Kidney (tissue), 14 donors: ENCODE measurements around the gene BCKDHB. TPM values are rescaled to one million over a fixed set of nuclear protein-coding genes. Genes with fewer than 3 reads are reported as not detected.

ENCODE experiments used
- DNase-seq, 5 donors: peaks; one replicate each; pipeline ENCODE4 v3.0.0-alpha.2; 2013 to 2020
- FAIRE-seq: peaks from 2 replicates; lab custom pipeline; 2012; peaks lifted over from hg19 to GRCh38; lab: Jason Lieb, UNC
- H3K27ac ChIP-seq, 2 donors: one replicate each; pipeline ENCODE4 v1.7.0; 2013; ENCODE audit warnings: low read depth in 2 of 2, low read length in 2 of 2, inconsistent platforms in 1 of 2
- H3K27me3 ChIP-seq: one replicate; pipeline ENCODE4 v1.7.1; 2013; ENCODE audit warnings: low read length, inconsistent platforms; ENCODE audit not compliant: control insufficient read depth, insufficient read depth
- H3K36me3 ChIP-seq, 3 donors: one replicate each; pipeline versions ENCODE4 v1.7.0 to v1.7.1; 2013; ENCODE audit warnings: low read length in 3 of 3, control low read depth in 1 of 3, inconsistent platforms in 1 of 3; ENCODE audit not compliant: insufficient read depth in 3 of 3, control insufficient read depth in 2 of 3
- H3K4me1 ChIP-seq, 3 donors: one replicate each; pipeline versions ENCODE4 v1.7.0 to v1.7.1; 2013; ENCODE audit warnings: low read length in 3 of 3, inconsistent platforms in 1 of 3, low read depth in 1 of 3; ENCODE audit not compliant: control insufficient read depth in 2 of 3, insufficient read depth in 2 of 3
- H3K4me3 ChIP-seq, 3 donors: one replicate each; pipeline versions ENCODE4 v1.7.0 to v1.8.1; 2013; ENCODE audit warnings: low read length in 3 of 3, control low read depth in 1 of 3, inconsistent platforms in 1 of 3
- H3K9ac ChIP-seq, 3 donors: one replicate each; pipeline versions ENCODE4 v1.7.0 to v1.7.1; 2013; ENCODE audit warnings: low read length in 3 of 3, control low read depth in 1 of 3, inconsistent platforms in 1 of 3
- H3K9me3 ChIP-seq, 3 donors: one replicate each; pipeline versions ENCODE4 v1.7.0 to v1.7.1; 2013; ENCODE audit warnings: low read length in 3 of 3, control low read depth in 1 of 3, inconsistent platforms in 1 of 3; ENCODE audit not compliant: control insufficient read depth in 2 of 3, insufficient read depth in 1 of 3
- CTCF ChIP-seq: IDR thresholded peaks from 3 replicates; pipeline ENCODE4 v1.5.1; 2012; ENCODE audit warnings: mild to moderate bottlenecking, moderate library complexity, borderline replicate concordance; ENCODE audit not compliant: insufficient read depth; ENCODE audit errors: extremely low read depth
- intact Hi-C: fragments of 100-400 bp; cut with DNase I; formaldehyde crosslinking; loops from one replicate; pipeline ENCODE4 v1.11.1; 2022
- polyA plus RNA-seq: library from polyadenylated mRNA; stranded (reverse); fragments of 350-450 nt; fragmentation: Illumina TruSeq; extraction: RNeasy Lipid Tissue Mini Kit (QIAGEN cat#74804); gene quantifications from one replicate; pipeline ENCODE4 v1.2.3, GENCODE V29; 2014; ENCODE audit warnings: low read depth, low replicate concordance; ENCODE audit not compliant: insufficient read depth
- total RNA-seq: library from RNA; stranded (reverse); fragmentation: NEBNext Ultra II Directional; extraction: Animal tissue kit (Norgen Biotek cat#: 25700); gene quantifications from one replicate; pipeline ENCODE4 v1.2.1, GENCODE V29; 2021
- donor health status: control.
- donor health status: control.
- donor health status: control.
- donor health status: control.
- donor health status: control.
- donor health status: DM: yes; HTN: yes; CAD: no.
- donor health status: Normal renal cell carcinoma (clear cell type).

The BCKDHB gene
- total and polyA plus RNA-seq, 2 donors from 2014 or later: 21.0 to 22.8 TPM

- no peak for FAIRE-seq
- no peaks in the 10 kb centered on the region for H3K9me3 ChIP-seq
- no peak overlapping the region for H3K4me3 ChIP-seq
- no peaks in the 10 kb centered on the region for H3K4me1 ChIP-seq
- H3K9ac ChIP-seq: no peak overlapping the region
- no peak for TF ChIP-seq CTCF
- no peak overlapping the region for H3K27ac ChIP-seq
- peaks cover 0 to 2% (median 0%) of the 10 kb centered on the region in 3 donors for H3K36me3 ChIP-seq
- intact Hi-C loops: no loop called here
- no peak for DNase-seq
- no peaks in the 10 kb centered on the region for H3K27me3 ChIP-seq
Measured at GRCh38 chr6:80203283-80203682, 96.8 kb downstream of the BCKDHB start.

- no peak for DNase-seq
Measured at GRCh38 chr6:80205404-80205803, 98.9 kb downstream of the BCKDHB start.

GRCh38 chr6:80206758-80207157 lies 100.3 kb downstream of the BCKDHB start:
- peaks cover 0 to 2% (median 0%) of the 10 kb centered on the region in 3 donors for H3K36me3 ChIP-seq
- H3K4me3 ChIP-seq: no peak overlapping the region
- H3K9me3 ChIP-seq: no peaks in the 10 kb centered on the region
- no peaks in the 10 kb centered on the region for H3K4me1 ChIP-seq
- H3K27ac ChIP-seq: no peak overlapping the region
- FAIRE-seq: no peak
- DNase-seq: no peak
- intact Hi-C loops: no loop called here
- no peak overlapping the region for H3K9ac ChIP-seq
- H3K27me3 ChIP-seq: no peaks in the 10 kb centered on the region
- TF ChIP-seq CTCF: no peak

More at GRCh38 chr6:80205404-80205803, 98.9 kb downstream of the BCKDHB start:
- H3K9ac ChIP-seq: no peak overlapping the region
- H3K27me3 ChIP-seq: no peaks in the 10 kb centered on the region
- H3K9me3 ChIP-seq: no peaks in the 10 kb centered on the region
- FAIRE-seq: no peak
- peaks cover 0 to 2% (median 0%) of the 10 kb centered on the region in 3 donors for H3K36me3 ChIP-seq
- H3K4me1 ChIP-seq: no peaks in the 10 kb centered on the region
- no peak overlapping the region for H3K27ac ChIP-seq
- no peak for TF ChIP-seq CTCF
- intact Hi-C loops: no loop called here
- H3K4me3 ChIP-seq: no peak overlapping the region

- no peaks in the 10 kb centered on the region for H3K4me1 ChIP-seq
- H3K36me3 ChIP-seq: peaks cover 0 to 2% (median 0%) of the 10 kb centered on the region in 3 donors
- H3K27ac ChIP-seq: no peak overlapping the region
- DNase-seq (no peak), FAIRE-seq (no peak)
- no peaks in the 10 kb centered on the region for H3K27me3 ChIP-seq
- TF ChIP-seq CTCF: no peak
- no peak overlapping the region for H3K4me3 ChIP-seq
- intact Hi-C loops: no loop called here
- no peaks in the 10 kb centered on the region for H3K9me3 ChIP-seq
- H3K9ac ChIP-seq: no peak overlapping the region
Measured at GRCh38 chr6:80209430-80209829, 103.0 kb downstream of the BCKDHB start.
